Skeletal muscle satellite cell (primary cell): Measurements from ENCODE around the gene SARM1. TPM values are rescaled to one million over a fixed set of nuclear protein-coding genes. Genes with fewer than 3 reads are reported as not detected.

Experiments
- H3K27me3 ChIP-seq: 2 replicates; pipeline ENCODE4 v1.7.0; 2013; ENCODE audit warnings: low read length; ENCODE audit not compliant: control insufficient read depth, insufficient read depth
- H3K36me3 ChIP-seq: 2 replicates; pipeline ENCODE4 v1.7.0; 2013; ENCODE audit warnings: mild to moderate bottlenecking, control low read depth, low read length; ENCODE audit not compliant: insufficient read depth
- H3K4me1 ChIP-seq: 2 replicates; pipeline ENCODE4 v1.7.0; 2013; ENCODE audit warnings: low read length; ENCODE audit not compliant: control insufficient read depth, insufficient read depth
- H3K4me2 ChIP-seq: 2 replicates; pipeline ENCODE4 v1.7.0; 2013; ENCODE audit warnings: mild to moderate bottlenecking, low read length
- H3K4me3 ChIP-seq: 2 replicates; pipeline ENCODE4 v1.7.0; 2013; ENCODE audit warnings: low read length
- H3K9ac ChIP-seq: 2 replicates; pipeline ENCODE4 v1.7.0; 2013; ENCODE audit warnings: mild to moderate bottlenecking, low read depth, low read length, moderate library complexity
- H3K9me3 ChIP-seq: replicated peaks from 2 replicates; pipeline ENCODE4 v1.7.0; 2013; ENCODE audit warnings: mild to moderate bottlenecking, control low read depth, low read length
- total RNA-seq: library from RNA; depleted of rRNA; stranded (reverse); fragments of >200 nt; gene quantifications from 2 replicates; pipeline ENCODE4 v1.2.3, GENCODE V29; 2012; rRNA removed

Gene SARM1
- 3.8 and 6.8 TPM in 2 replicates for total RNA-seq

- peak within 1 kb of the TSS; percentile 74 for H3K9ac ChIP-seq
These were observed at the start of gene SARM1 for GRCh38 chr17:28371245-28372202. Gene SARM1, plus strand, starts transcription at chr17:28371694. Its CDS starts 339 bp downstream, at chr17:28372033.

GRCh38 chr17:28324267-28324745, 47.2 kb upstream of the SARM1 start:
- no peak overlapping the region for H3K4me3 ChIP-seq
- H3K9me3 ChIP-seq, result no peaks in the 10 kb centered on the region
- peaks cover 22% of the 10 kb centered on the region for H3K36me3 ChIP-seq
- H3K9ac ChIP-seq, result no peak overlapping the region
- H3K4me1 ChIP-seq, result peaks cover 10% of the 10 kb centered on the region
- no peaks in the 10 kb centered on the region for H3K27me3 ChIP-seq
- no peak overlapping the region for H3K4me2 ChIP-seq

More at GRCh38 chr17:28371245-28372202, at the start of gene SARM1:
- peak within 1 kb of the TSS; percentile 79 for H3K4me3 ChIP-seq
- H3K4me1 ChIP-seq, result peaks cover 21% of the 10 kb centered on the region
- H3K36me3 ChIP-seq, result no peaks in the 10 kb centered on the region
- H3K27me3 ChIP-seq, result no peaks in the 10 kb centered on the region
- H3K9me3 ChIP-seq, result no peaks in the 10 kb centered on the region
- peak within 1 kb of the TSS; percentile 95 for H3K4me2 ChIP-seq

GRCh38 chr17:28324781-28325180, 46.7 kb upstream of the SARM1 start:
- peaks cover 6% of the 10 kb centered on the region for H3K4me1 ChIP-seq
- peaks cover 24% of the 10 kb centered on the region for H3K36me3 ChIP-seq
- H3K27me3 ChIP-seq, result no peaks in the 10 kb centered on the region

GRCh38 chr17:28325211-28325610, 46.3 kb upstream of the SARM1 start:
- no peaks in the 10 kb centered on the region for H3K9me3 ChIP-seq
- H3K9ac ChIP-seq, result no peak overlapping the region
- H3K36me3 ChIP-seq, result peaks cover 24% of the 10 kb centered on the region
- H3K4me2 ChIP-seq, result no peak overlapping the region
- H3K27me3 ChIP-seq, result no peaks in the 10 kb centered on the region
- peaks cover 2% of the 10 kb centered on the region for H3K4me1 ChIP-seq
- no peak overlapping the region for H3K4me3 ChIP-seq

More at GRCh38 chr17:28324781-28325180, 46.7 kb upstream of the SARM1 start:
- no peaks in the 10 kb centered on the region for H3K9me3 ChIP-seq
- H3K4me3 ChIP-seq, result no peak overlapping the region
- no peak overlapping the region for H3K9ac ChIP-seq
- H3K4me2 ChIP-seq, result no peak overlapping the region

DNA sequence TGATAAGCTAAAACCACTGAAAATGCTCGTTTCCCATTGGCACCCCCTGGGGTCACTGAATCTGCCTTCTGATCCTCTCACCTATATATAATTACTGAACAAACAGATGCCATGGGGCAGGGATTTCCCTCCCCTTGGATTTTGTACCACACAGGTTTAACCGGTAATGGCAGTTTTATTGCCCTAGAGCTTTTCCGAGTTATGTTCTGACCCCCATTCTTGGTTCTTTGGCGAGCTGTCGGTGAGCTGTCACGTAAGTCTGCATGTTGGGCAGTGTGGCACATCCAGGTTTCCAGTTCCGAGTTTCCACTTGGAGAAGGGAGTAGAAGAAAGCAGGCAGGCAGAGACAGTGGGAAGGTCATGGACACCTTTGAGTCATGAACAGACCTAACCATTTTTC, 45.4 kb upstream of the SARM1 start:
- no peaks in the 10 kb centered on the region for H3K9me3 ChIP-seq
- no peak overlapping the region for H3K4me2 ChIP-seq
- peaks cover 26% of the 10 kb centered on the region for H3K36me3 ChIP-seq
- H3K9ac ChIP-seq, result no peak overlapping the region
- H3K4me3 ChIP-seq, result no peak overlapping the region
- H3K4me1 ChIP-seq, result no peaks in the 10 kb centered on the region
- no peaks in the 10 kb centered on the region for H3K27me3 ChIP-seq

DNA sequence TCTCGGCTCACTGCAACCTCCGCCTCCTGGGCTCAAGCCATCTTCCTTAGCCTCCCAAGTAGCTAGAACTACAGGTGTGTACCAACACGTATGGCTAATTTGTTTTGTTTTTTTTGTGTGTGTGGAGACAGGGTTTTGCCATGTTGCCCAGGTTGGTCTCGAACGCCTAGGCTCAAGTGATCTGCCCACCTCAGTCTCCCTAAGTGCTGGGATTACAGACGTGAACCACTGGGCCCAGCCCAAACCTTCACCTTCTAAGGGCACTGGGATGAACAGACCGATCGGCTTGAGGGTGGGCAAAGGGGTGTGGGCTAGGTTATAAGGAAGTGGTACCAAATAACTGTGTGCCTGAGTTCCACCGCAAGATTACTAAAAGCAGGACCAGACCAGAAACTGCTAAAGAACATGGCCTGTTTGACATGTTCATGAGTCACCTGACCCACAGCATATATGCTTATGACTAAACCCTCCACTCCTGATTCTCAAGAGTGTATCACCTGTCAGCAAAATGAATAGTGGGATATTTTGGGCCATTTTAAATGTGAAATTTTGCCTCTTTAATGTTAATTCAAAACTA, 44.4 kb upstream of the SARM1 start:
- no peak overlapping the region for H3K9ac ChIP-seq
- H3K4me2 ChIP-seq, result no peak overlapping the region
- H3K27me3 ChIP-seq, result no peaks in the 10 kb centered on the region
- no peaks in the 10 kb centered on the region for H3K9me3 ChIP-seq
- H3K4me3 ChIP-seq, result no peak overlapping the region
- H3K4me1 ChIP-seq, result no peaks in the 10 kb centered on the region
- peaks cover 36% of the 10 kb centered on the region for H3K36me3 ChIP-seq

GRCh38 chr17:28327709-28328108, 43.8 kb upstream of the SARM1 start:
- H3K4me3 ChIP-seq, result no peak overlapping the region
- H3K4me1 ChIP-seq, result no peaks in the 10 kb centered on the region
- peaks cover 37% of the 10 kb centered on the region for H3K36me3 ChIP-seq
- no peak overlapping the region for H3K9ac ChIP-seq
- H3K9me3 ChIP-seq, result no peaks in the 10 kb centered on the region
- H3K27me3 ChIP-seq, result no peaks in the 10 kb centered on the region
- H3K4me2 ChIP-seq, result no peak overlapping the region

DNA sequence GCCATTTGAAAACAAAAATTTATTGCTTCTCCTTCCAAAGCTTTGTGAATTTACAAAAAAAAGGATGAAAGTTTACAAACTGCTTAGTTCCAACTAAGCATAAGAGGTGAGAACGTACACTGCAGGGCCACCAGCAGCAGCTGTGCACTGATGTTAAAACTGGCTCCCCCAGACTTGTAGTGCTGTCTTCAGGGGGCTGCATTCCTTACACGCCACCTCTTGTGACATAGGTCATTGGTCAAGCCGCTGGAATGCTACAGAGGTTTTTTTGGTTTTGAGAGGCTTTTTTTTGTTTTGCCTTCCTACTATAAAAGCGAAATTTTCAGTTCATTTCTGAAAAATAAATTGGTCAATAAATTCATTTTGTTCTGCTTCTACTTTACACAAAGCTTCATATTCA, 43.2 kb upstream of the SARM1 start:
- Histone ChIP-seq H3K9me3 (no peaks in the 10 kb centered on the region), H3K9ac (no peak overlapping the region), H3K4me1 (no peaks in the 10 kb centered on the region), H3K36me3 (peaks cover 37% of the 10 kb centered on the region), H3K4me2 (no peak overlapping the region), H3K27me3 (no peaks in the 10 kb centered on the region), H3K4me3 (no peak overlapping the region)

DNA sequence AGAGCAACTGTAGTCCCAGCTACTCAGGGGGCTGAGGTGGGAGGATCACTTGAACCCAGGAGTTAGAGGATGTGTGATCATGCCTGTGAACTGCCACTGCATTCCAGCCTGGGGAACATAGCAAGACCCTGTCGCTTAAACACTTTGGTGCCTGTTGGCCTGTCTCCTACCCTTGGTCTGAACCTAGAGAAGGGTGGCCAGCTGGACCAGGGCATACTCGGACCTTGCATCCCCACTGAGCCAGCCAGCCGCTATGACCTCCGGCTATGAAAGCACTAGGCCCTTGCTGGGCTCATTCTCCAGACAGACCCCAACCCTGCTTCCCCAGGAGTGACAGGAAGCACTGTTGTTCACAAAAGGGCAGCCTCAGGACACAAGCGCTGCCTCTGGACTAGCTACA, 40.8 kb upstream of the SARM1 start:
- peaks cover 37% of the 10 kb centered on the region for H3K36me3 ChIP-seq

DNA sequence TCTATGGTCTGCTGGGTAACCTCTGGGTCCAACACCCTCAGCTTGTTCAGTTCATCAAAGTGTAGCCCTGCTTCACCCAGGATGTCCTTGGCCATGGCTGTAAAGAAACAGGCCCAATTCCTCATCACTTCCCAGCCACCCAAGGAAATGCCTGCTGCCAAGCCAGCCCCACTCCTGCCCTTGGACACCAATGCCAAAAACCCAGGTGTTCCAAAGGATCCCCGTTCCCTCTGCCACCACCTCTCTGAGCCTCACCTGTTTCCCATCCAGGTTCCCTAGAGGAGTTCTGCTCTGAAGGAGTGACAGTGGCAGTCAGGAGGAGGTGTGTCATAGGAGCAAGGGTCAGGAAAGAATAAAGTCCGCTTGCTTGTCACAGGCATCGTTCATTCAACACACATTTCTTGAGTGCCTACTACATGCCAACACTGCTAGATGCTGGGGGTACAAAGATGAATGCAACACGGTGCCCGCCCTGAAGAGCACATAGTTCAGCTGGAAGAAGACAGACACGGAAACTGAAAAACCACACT, 39.5 kb upstream of the SARM1 start:
- no peaks in the 10 kb centered on the region for H3K27me3 ChIP-seq
- no peak overlapping the region for H3K4me2 ChIP-seq
- H3K4me1 ChIP-seq, result peaks cover 16% of the 10 kb centered on the region
- peaks cover 32% of the 10 kb centered on the region for H3K36me3 ChIP-seq
- no peak overlapping the region for H3K9ac ChIP-seq
- H3K9me3 ChIP-seq, result no peaks in the 10 kb centered on the region
- no peak overlapping the region for H3K4me3 ChIP-seq

More for the DNA sequence above, 40.8 kb upstream of the SARM1 start:
- no peaks in the 10 kb centered on the region for H3K9me3 ChIP-seq
- H3K4me3 ChIP-seq, result no peak overlapping the region
- H3K4me2 ChIP-seq, result no peak overlapping the region
- peaks cover 9% of the 10 kb centered on the region for H3K4me1 ChIP-seq
- no peak overlapping the region for H3K9ac ChIP-seq
- no peaks in the 10 kb centered on the region for H3K27me3 ChIP-seq

GRCh38 chr17:28333083-28333746, 38.3 kb upstream of the SARM1 start:
- H3K36me3 ChIP-seq, result peaks cover 25% of the 10 kb centered on the region
- no peak overlapping the region for H3K4me3 ChIP-seq
- peaks cover 26% of the 10 kb centered on the region for H3K4me1 ChIP-seq
- H3K9ac ChIP-seq, result no peak overlapping the region
- no peaks in the 10 kb centered on the region for H3K27me3 ChIP-seq
- H3K9me3 ChIP-seq, result no peaks in the 10 kb centered on the region
- H3K4me2 ChIP-seq, result no peak overlapping the region
